Endothelial cell (in vitro differentiated cells): Measurements from ENCODE around the gene CLASRP. TPM values are rescaled to one million over a fixed set of nuclear protein-coding genes. Genes with fewer than 3 reads are reported as not detected.

ENCODE experiments used
- DNase-seq: peaks from one replicate; pipeline ENCODE4 v3.0.0; 2021; ENCODE audit warnings: low spot score
- H3K27ac Mint-ChIP-seq: one replicate; pipeline ENCODE4 v1.8.0; 2021; ENCODE audit warnings: mixed read lengths, inconsistent platforms; ENCODE audit not compliant: unreplicated experiment
- H3K27me3 Mint-ChIP-seq: one replicate; pipeline ENCODE4 v1.8.0; 2021; ENCODE audit warnings: mild to moderate bottlenecking, moderate library complexity, mixed read lengths, inconsistent platforms; ENCODE audit not compliant: unreplicated experiment
- H3K36me3 Mint-ChIP-seq: one replicate; pipeline ENCODE4 v1.8.0; 2021; ENCODE audit warnings: mild to moderate bottlenecking, low read depth, mixed read lengths, inconsistent platforms; ENCODE audit not compliant: unreplicated experiment
- H3K4me1 Mint-ChIP-seq: one replicate; pipeline ENCODE4 v1.8.0; 2021; ENCODE audit warnings: mild to moderate bottlenecking, mixed read lengths, inconsistent platforms; ENCODE audit not compliant: unreplicated experiment
- H3K4me3 Mint-ChIP-seq: one replicate; pipeline ENCODE4 v1.8.0; 2021; ENCODE audit warnings: mild to moderate bottlenecking, mixed read lengths, inconsistent platforms; ENCODE audit not compliant: unreplicated experiment
- H3K9me3 Mint-ChIP-seq: one replicate; pipeline ENCODE4 v1.8.0; 2021; ENCODE audit warnings: mixed read lengths, inconsistent platforms; ENCODE audit not compliant: unreplicated experiment
- total RNA-seq: library from RNA; stranded (reverse); fragmentation: NEBNext Ultra II Directional; extraction: Animal tissue kit (Norgen Biotek cat#: 25700); gene quantifications from one replicate; pipeline ENCODE4 v1.2.1, GENCODE V29; 2021; ENCODE audit not compliant: unreplicated experiment
- TF ChIP-seq, protein P1 (sequence below): fragments of 200-600 bp; sonication (generic); IDR thresholded peaks from one replicate; pipeline ENCODE4 v1.5.0; 2021; ENCODE audit warnings: antibody characterized with exemption; ENCODE audit not compliant: unreplicated experiment

Gene CLASRP
- total RNA-seq, 1 donor from 2014 or later, result 72.2 TPM

DNA sequence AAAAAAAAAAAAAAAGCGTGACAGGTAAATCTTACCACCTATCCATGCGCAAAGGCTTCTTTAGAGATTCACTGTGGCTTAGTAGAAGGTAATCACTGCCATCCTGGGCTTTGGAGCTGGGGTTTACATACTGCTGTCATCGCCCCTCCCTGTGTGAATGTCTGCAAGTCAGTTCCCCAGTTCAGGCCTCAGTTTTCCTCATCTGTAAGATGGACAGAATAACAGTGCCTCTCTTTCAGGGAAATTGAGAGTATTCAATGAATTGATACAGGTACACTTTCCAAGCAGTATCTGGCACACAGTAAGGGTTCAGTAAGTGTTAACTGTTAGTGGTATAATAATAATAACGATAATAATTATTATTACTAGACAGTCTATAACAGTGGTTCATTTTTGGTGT, 35.4 kb upstream of the CLASRP start:
- no peak overlapping the region for H3K4me3 Mint-ChIP-seq
- no peak overlapping the region for H3K27ac Mint-ChIP-seq
- no peaks in the 10 kb centered on the region for H3K4me1 Mint-ChIP-seq
- H3K9me3 Mint-ChIP-seq, result no peaks in the 10 kb centered on the region
- DNase-seq, result no peak
- H3K36me3 Mint-ChIP-seq, result no peaks in the 10 kb centered on the region
- TF ChIP-seq, protein P1, sequence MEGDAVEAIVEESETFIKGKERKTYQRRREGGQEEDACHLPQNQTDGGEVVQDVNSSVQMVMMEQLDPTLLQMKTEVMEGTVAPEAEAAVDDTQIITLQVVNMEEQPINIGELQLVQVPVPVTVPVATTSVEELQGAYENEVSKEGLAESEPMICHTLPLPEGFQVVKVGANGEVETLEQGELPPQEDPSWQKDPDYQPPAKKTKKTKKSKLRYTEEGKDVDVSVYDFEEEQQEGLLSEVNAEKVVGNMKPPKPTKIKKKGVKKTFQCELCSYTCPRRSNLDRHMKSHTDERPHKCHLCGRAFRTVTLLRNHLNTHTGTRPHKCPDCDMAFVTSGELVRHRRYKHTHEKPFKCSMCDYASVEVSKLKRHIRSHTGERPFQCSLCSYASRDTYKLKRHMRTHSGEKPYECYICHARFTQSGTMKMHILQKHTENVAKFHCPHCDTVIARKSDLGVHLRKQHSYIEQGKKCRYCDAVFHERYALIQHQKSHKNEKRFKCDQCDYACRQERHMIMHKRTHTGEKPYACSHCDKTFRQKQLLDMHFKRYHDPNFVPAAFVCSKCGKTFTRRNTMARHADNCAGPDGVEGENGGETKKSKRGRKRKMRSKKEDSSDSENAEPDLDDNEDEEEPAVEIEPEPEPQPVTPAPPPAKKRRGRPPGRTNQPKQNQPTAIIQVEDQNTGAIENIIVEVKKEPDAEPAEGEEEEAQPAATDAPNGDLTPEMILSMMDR, result no peak
- peaks cover 4% of the 10 kb centered on the region for H3K27me3 Mint-ChIP-seq

- Mint-ChIP-seq H3K36me3 (no peaks in the 10 kb centered on the region), H3K27ac (peak overlapping the region; percentile 50), H3K4me3 (no peak overlapping the region), H3K4me1 (no peaks in the 10 kb centered on the region), H3K27me3 (peaks cover 2% of the 10 kb centered on the region), H3K9me3 (no peaks in the 10 kb centered on the region)
- TF ChIP-seq, protein P1, result no peak
- DNase-seq, result no peak
These were observed 33.1 kb upstream of the CLASRP start for GRCh38 chr19:45005787-45006186.

DNA sequence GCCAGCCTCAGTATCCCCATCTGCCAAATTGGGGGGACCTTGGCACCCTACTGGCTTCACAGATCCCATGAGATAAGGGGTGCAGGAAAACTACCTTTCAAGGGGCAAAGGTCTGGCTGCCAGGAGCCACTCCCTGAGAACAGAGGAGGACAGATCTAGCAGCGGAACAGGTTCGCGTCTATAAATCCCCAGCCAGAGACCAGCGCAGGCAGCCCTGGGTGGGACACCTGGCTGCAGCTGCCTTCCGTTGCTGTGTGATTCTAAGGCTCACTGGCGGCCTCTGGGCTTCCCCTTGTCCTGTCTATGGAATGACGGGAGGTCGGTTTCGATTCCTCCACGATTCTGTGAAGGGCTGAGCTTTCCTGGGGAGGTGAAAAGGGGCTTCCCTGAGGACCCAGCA, 30.3 kb upstream of the CLASRP start:
- H3K4me3 Mint-ChIP-seq, result no peak overlapping the region
- H3K9me3 Mint-ChIP-seq, result no peaks in the 10 kb centered on the region
- H3K36me3 Mint-ChIP-seq, result no peaks in the 10 kb centered on the region
- no peak for DNase-seq
- H3K27ac Mint-ChIP-seq, result no peak overlapping the region
- peaks cover 3% of the 10 kb centered on the region for H3K27me3 Mint-ChIP-seq
- no peaks in the 10 kb centered on the region for H3K4me1 Mint-ChIP-seq
- TF ChIP-seq, protein P1, result no peak

DNA sequence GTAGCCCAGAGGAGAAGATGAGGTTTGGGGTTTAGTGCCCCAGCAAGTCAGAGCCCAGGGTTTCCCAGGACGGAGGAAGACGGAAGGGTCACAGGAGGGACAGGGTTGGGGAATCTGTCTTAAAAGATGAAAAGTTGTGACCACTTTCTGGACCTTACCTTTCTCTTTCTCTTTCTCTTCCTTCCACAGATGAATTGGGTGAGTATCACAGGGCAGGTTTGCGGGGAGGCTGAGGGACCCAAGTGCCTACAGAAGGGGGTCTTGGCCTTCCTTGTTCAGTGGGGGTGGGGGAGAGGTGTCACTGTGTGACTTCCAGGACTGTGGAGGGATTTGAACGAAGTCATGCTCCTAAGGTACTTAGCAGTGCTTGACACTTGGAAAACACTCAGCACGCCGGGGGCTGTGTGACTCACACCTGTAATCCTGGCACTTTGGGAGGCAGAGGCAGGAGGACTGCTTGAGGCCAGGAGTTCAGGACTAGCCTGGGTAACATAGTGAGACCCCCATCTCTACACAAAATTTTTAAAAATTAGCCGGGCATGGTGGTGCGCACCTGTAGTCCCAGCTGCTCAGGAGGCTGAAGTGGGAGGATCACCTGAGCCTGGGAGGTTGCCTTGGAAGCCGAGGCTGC, 29.1 kb upstream of the CLASRP start:
- Mint-ChIP-seq H3K4me3 (no peak overlapping the region), H3K36me3 (no peaks in the 10 kb centered on the region), H3K27ac (no peak overlapping the region), H3K27me3 (peaks cover 3% of the 10 kb centered on the region), H3K9me3 (no peaks in the 10 kb centered on the region), H3K4me1 (no peaks in the 10 kb centered on the region)
- TF ChIP-seq, protein P1, result no peak
- DNase-seq, result no peak

DNA sequence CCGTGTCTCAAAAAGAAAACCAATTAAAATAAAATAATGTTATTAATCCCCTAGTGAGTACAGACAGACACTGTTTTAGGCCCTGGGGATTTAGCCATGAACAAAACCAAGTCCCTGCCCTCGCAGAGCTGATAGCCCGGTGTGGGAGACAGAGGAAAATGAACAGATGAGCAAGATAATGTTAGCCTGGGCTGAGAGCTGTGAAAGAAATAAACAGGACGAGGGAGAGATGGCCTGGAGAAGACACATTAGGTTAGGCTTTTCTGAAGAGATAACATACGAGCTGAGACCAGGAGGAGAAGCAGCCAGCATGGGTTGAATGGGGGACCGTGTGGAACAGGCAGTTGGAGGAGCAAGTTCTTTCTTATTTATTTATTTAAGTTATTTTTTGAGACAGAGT, 28.5 kb upstream of the CLASRP start:
- Mint-ChIP-seq H3K4me3 (peak overlapping the region; percentile 35), H3K4me1 (no peaks in the 10 kb centered on the region)
- DNase-seq, result no peak

More for the DNA sequence above, 28.5 kb upstream of the CLASRP start:
- Mint-ChIP-seq H3K27ac (no peak overlapping the region), H3K9me3 (no peaks in the 10 kb centered on the region), H3K36me3 (no peaks in the 10 kb centered on the region), H3K27me3 (peaks cover 3% of the 10 kb centered on the region)
- TF ChIP-seq, protein P1, result no peak
